ENCODE results near the gene CASR.

Gene CASR

GRCh38 chr3:122217901-122218300 is 34.4 kb downstream of the CASR start:
- DNase-seq: no peak

GRCh38 chr3:122219242-122219872 is 35.9 kb downstream of the CASR start:
- no peak for DNase-seq

GRCh38 chr3:122227036-122227781 is 43.7 kb downstream of the CASR start:
- no peak for DNase-seq

- DNase-seq: no peak
Measured at GRCh38 chr3:122230174-122230573, 46.7 kb downstream of the CASR start.

GRCh38 chr3:122231465-122232157 is 48.1 kb downstream of the CASR start:
- no peak for DNase-seq

GRCh38 chr3:122232485-122232884 is 49.0 kb downstream of the CASR start:
- DNase-seq: no peak

GRCh38 chr3:122233101-122233952 is 49.9 kb downstream of the CASR start:
- peak; percentile 97 for DNase-seq

GRCh38 chr3:122234117-122234516 is 50.6 kb downstream of the CASR start:
- DNase-seq: peak; percentile 30

- DNase-seq: no peak
Measured at GRCh38 chr3:122235147-122235546, 51.7 kb downstream of the CASR start.

GRCh38 chr3:122239112-122239511 is 55.6 kb downstream of the CASR start:
- no peak for DNase-seq

- peak; percentile 88 for DNase-seq
Measured at GRCh38 chr3:122245513-122246174, 62.2 kb downstream of the CASR start.

- peak; percentile 88 for DNase-seq
Measured at GRCh38 chr3:122246199-122246598, 62.7 kb downstream of the CASR start.

GRCh38 chr3:122247087-122247824 is 63.8 kb downstream of the CASR start:
- peak; percentile 87 for DNase-seq

- no peak for DNase-seq
Measured at GRCh38 chr3:122247825-122248185, 64.3 kb downstream of the CASR start.

GRCh38 chr3:122251428-122251827 is 68.0 kb downstream of the CASR start:
- DNase-seq: no peak

GRCh38 chr3:122253581-122253980 is 70.1 kb downstream of the CASR start:
- peak; percentile 43 for DNase-seq

GRCh38 chr3:122255757-122256439 is 72.4 kb downstream of the CASR start:
- peak; percentile 82 for DNase-seq

- DNase-seq: peak; percentile 45
Measured at GRCh38 chr3:122257644-122258364, 74.3 kb downstream of the CASR start.

GRCh38 chr3:122258757-122259371 is 75.4 kb downstream of the CASR start:
- peak; percentile 86 for DNase-seq

GRCh38 chr3:122260206-122260605 is 76.7 kb downstream of the CASR start:
- DNase-seq: no peak

All from inflammatory macrophage treated with lipopolysaccharide for 4 hours (primary cell).